Endodermal cell (in vitro differentiated cells): Measurements from ENCODE around the gene IFTAP. TPM values are rescaled to one million over a fixed set of nuclear protein-coding genes. Genes with fewer than 3 reads are reported as not detected.

ENCODE experiments used
- DNase-seq: peaks from one replicate; pipeline ENCODE4 v3.0.0-alpha.2; 2017
- H3K27ac ChIP-seq: 2 replicates; pipeline ENCODE4 v1.5.1; 2013; ENCODE audit warnings: mild to moderate bottlenecking, low read depth, low read length, moderate library complexity
- H3K27me3 ChIP-seq: 2 replicates; pipeline ENCODE4 v1.6.1; 2013; ENCODE audit warnings: mild to moderate bottlenecking, low read length, moderate library complexity; ENCODE audit not compliant: insufficient read depth, control insufficient read depth, poor library complexity, severe bottlenecking
- H3K36me3 ChIP-seq: 2 replicates; pipeline ENCODE4 v1.7.0; 2013; ENCODE audit warnings: mild to moderate bottlenecking, low read length, moderate library complexity; ENCODE audit not compliant: control insufficient read depth, insufficient read depth
- H3K4me1 ChIP-seq: one replicate; pipeline ENCODE4 v1.7.0; 2013; ENCODE audit warnings: low read length; ENCODE audit not compliant: control insufficient read depth, insufficient read depth
- H3K4me3 ChIP-seq: 2 replicates; pipeline ENCODE4 v1.5.1; 2013; ENCODE audit warnings: mild to moderate bottlenecking, low read length, moderate library complexity
- H3K9ac ChIP-seq: 2 replicates; pipeline ENCODE4 v1.6.1; 2013; ENCODE audit warnings: mild to moderate bottlenecking, low read length, moderate library complexity; ENCODE audit not compliant: poor library complexity, severe bottlenecking; ENCODE audit errors: extremely low read depth
- H3K9me3 ChIP-seq: 2 replicates; pipeline ENCODE4 v1.6.1; 2013; ENCODE audit warnings: mild to moderate bottlenecking, low read length, moderate library complexity; ENCODE audit not compliant: control insufficient read depth
- H3K27ac Mint-ChIP-seq: 2 replicates; pipeline ENCODE4 v1.8.0; 2020; ENCODE audit warnings: mixed read lengths
- H3K27me3 Mint-ChIP-seq: 2 replicates; pipeline ENCODE4 v1.8.0; 2021; ENCODE audit warnings: mild to moderate bottlenecking, mixed read lengths; ENCODE audit not compliant: insufficient read depth
- H3K36me3 Mint-ChIP-seq: 2 replicates; pipeline ENCODE4 v1.8.0; 2020; ENCODE audit warnings: low read depth, mixed read lengths
- H3K4me1 Mint-ChIP-seq: 2 replicates; pipeline ENCODE4 v1.8.0; 2020; ENCODE audit warnings: mixed read lengths
- H3K4me3 Mint-ChIP-seq: 2 replicates; pipeline ENCODE4 v1.8.0; 2020; ENCODE audit warnings: mild to moderate bottlenecking, moderate library complexity, mixed read lengths
- H3K9me3 Mint-ChIP-seq: 2 replicates; pipeline ENCODE4 v1.8.0; 2020; ENCODE audit warnings: mild to moderate bottlenecking, mixed read lengths
- WGBS, 2 experiments: methylation state at CpG; one replicate each; pipeline versions ENCODE4 v1.1.5 to v1.1.7; 2013; ENCODE audit warnings: missing lambda C conversion rate in 2 of 2, mixed read lengths in 1 of 2; ENCODE audit not compliant: insufficient coverage in 1 of 2, insufficient read length in 1 of 2; 5-methylcytosine and 5-hydroxymethylcytosine counted together
- total RNA-seq, 2 donors: library from RNA; stranded (reverse); fragmentation: NEBNext Ultra II Directional in 1 of 2; extraction: Animal tissue kit (Norgen Biotek cat#: 25700) in 1 of 2; gene quantifications; 2 replicates in 1 of 2; 3 replicates in 1 of 2; pipeline ENCODE4 v1.2.1, GENCODE V29; 2021
- TF ChIP-seq, protein P1 (sequence below): fragments of 200-600 bp; sonication (generic); conservative IDR thresholded peaks from 2 replicates; pipeline ENCODE4 v1.5.0; 2021; ENCODE audit warnings: antibody characterized with exemption, mild to moderate bottlenecking

Gene IFTAP
- total RNA-seq, 2 donors from 2014 or later, result 23.9 to 38.6 TPM

DNA sequence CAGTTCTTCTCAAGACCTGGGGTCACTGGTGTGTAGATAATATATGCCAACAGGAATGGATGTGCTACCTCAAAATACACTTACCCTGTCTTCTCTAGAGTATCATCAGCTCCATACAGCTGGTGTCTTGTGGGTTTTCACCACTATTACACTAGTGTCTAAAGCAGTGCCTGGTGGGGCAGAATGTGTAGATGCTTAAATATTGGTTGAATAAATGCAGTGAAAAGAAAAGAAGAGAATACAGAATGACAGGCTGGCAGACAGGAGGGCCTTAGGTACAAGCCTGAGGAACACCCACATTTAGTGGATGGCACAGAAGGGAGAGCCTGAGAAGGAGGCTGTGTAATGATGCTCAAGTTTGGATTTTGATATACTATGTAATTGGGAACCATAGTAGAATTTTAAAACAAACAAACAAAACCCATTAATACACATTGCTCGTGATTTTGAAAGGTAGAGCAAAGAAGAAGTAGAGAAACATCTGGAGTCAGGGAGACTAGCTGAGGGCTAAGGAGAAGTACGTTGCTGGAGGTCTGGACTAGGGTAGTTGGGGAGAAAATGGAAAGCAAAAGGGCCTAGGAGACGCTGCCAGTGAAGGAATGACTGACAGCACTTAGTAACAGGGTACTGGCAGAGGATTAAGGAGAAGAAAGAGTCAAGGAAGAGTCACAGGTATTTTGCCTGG, 24.2 kb downstream of the IFTAP start:
- Mint-ChIP-seq H3K4me1 (peaks cover 16% of the 10 kb centered on the region), H3K27me3 (no peaks in the 10 kb centered on the region), H3K9me3 (peaks cover 2% of the 10 kb centered on the region), H3K27ac (no peak overlapping the region), H3K36me3 (peaks cover 2% of the 10 kb centered on the region), H3K4me3 (no peak overlapping the region)
- Histone ChIP-seq H3K9me3 (no peaks in the 10 kb centered on the region), H3K9ac (no peak overlapping the region), H3K4me1 (no peaks in the 10 kb centered on the region), H3K36me3 (no peaks in the 10 kb centered on the region), H3K27ac (no peak overlapping the region), H3K27me3 (no peaks in the 10 kb centered on the region), H3K4me3 (no peak overlapping the region)
- 85% methylated on average over 1 to 3 of the region's 3 CpGs for WGBS, 2 experiments
- TF ChIP-seq, protein P1, sequence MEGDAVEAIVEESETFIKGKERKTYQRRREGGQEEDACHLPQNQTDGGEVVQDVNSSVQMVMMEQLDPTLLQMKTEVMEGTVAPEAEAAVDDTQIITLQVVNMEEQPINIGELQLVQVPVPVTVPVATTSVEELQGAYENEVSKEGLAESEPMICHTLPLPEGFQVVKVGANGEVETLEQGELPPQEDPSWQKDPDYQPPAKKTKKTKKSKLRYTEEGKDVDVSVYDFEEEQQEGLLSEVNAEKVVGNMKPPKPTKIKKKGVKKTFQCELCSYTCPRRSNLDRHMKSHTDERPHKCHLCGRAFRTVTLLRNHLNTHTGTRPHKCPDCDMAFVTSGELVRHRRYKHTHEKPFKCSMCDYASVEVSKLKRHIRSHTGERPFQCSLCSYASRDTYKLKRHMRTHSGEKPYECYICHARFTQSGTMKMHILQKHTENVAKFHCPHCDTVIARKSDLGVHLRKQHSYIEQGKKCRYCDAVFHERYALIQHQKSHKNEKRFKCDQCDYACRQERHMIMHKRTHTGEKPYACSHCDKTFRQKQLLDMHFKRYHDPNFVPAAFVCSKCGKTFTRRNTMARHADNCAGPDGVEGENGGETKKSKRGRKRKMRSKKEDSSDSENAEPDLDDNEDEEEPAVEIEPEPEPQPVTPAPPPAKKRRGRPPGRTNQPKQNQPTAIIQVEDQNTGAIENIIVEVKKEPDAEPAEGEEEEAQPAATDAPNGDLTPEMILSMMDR, result no peak
- DNase-seq, result no peak

DNA sequence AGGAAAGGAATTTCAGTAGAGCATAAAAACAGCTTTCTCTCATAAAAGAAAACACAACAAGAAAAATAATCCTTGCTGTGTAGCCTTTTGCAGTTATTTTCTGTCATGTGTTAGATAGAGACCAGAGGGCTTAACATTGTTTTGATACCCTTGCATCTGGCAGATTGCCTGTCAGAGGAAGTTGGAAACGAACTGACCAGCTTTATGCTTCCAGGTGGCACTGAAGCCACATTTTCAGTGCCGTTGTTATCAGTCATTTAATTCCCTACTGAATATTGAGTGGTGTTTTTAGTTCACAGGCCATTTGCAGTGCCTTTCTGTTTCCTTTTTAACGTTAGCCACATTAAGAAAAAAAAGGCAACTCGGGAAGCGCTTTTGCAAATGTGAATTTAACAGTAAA, 25.2 kb downstream of the IFTAP start:
- no peak overlapping the region for H3K27ac Mint-ChIP-seq
- Histone ChIP-seq H3K4me3 (no peak overlapping the region), H3K9me3 (no peaks in the 10 kb centered on the region), H3K4me1 (no peaks in the 10 kb centered on the region), H3K9ac (no peak overlapping the region), H3K36me3 (no peaks in the 10 kb centered on the region), H3K27me3 (no peaks in the 10 kb centered on the region), H3K27ac (no peak overlapping the region)
- peaks cover 16% of the 10 kb centered on the region for H3K4me1 Mint-ChIP-seq
- no peaks in the 10 kb centered on the region for H3K27me3 Mint-ChIP-seq
- DNase-seq, result no peak
- H3K36me3 Mint-ChIP-seq, result no peaks in the 10 kb centered on the region
- H3K9me3 Mint-ChIP-seq, result no peaks in the 10 kb centered on the region
- H3K4me3 Mint-ChIP-seq, result no peak overlapping the region
- 72 to 90% methylated on average over 2 to 5 of the region's 5 CpGs for WGBS, 2 experiments
- TF ChIP-seq, protein P1, result no peak

GRCh38 chr11:36620246-36620645, 25.9 kb downstream of the IFTAP start:
- TF ChIP-seq, protein P1, result no peak
- Mint-ChIP-seq H3K27me3 (no peaks in the 10 kb centered on the region), H3K9me3 (no peaks in the 10 kb centered on the region)

More at GRCh38 chr11:36620246-36620645, 25.9 kb downstream of the IFTAP start:
- H3K27me3 ChIP-seq, result no peaks in the 10 kb centered on the region
- Mint-ChIP-seq H3K4me1 (peaks cover 16% of the 10 kb centered on the region), H3K27ac (no peak overlapping the region), H3K4me3 (no peak overlapping the region), H3K36me3 (no peaks in the 10 kb centered on the region)
- no peak overlapping the region for H3K9ac ChIP-seq
- H3K27ac ChIP-seq, result no peak overlapping the region
- DNase-seq, result no peak
- H3K4me1 ChIP-seq, result no peaks in the 10 kb centered on the region
- no peaks in the 10 kb centered on the region for H3K36me3 ChIP-seq
- no peak overlapping the region for H3K4me3 ChIP-seq
- no peaks in the 10 kb centered on the region for H3K9me3 ChIP-seq
